ENCODE measurements around the gene SOWAHB. TPM values are rescaled to one million over a fixed set of nuclear protein-coding genes. Genes with fewer than 3 reads are reported as not detected.

SOWAHB gene
- total and polyA plus RNA-seq, 12 donors, result 0.11 to 3.7 (median 0.42) TPM; not detected in 1

DNA sequence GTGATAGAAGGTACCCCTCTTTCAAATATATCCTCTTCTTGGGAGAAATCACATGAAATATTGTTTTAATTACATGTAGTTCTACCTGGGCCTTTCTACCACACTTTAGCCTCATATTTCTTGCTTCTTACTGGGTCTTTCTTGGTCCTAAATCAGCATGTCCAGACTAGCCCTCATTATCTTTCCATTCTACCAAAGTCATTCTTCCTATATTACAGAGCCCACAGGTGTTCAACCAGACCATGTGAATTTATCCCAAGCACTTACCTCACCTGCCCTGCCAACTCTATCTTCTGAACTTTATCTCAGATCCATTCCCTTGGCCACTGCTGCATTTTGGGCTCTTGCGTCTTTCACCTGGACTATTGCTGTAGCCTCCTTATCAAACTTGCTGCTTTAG lies 11.8 kb upstream of the SOWAHB start:
- WGBS, 4 donors, result 95 to 100% (median 96%) methylated on average over 1 of the region's 1 CpG
- no peak for TF ChIP-seq CTCF (IDR thresholded peaks at IDR 0.05)
- no peak for TF ChIP-seq POLR2A (IDR thresholded peaks at IDR 0.05)
- Histone ChIP-seq H3K4me1 (replicated peaks in 1 of 2) (no peaks in the 10 kb centered on the region), H3K9me3 (replicated peaks in 1 of 3) (no peaks in the 10 kb centered on the region), H3K4me3 (no peak overlapping the region), H3K27me3 (no peaks in the 10 kb centered on the region), H3K36me3 (replicated peaks in 1 of 2) (no peaks in the 10 kb centered on the region), H3K27ac (no peak overlapping the region)
- intact Hi-C loops (cut with DNase I), result no loop called here
- DNase-seq, result no peak

GRCh38 chr4:76905521-76905920 lies 7.6 kb upstream of the SOWAHB start:
- TF ChIP-seq POLR2A (IDR thresholded peaks at IDR 0.05) (no peak), CTCF (IDR thresholded peaks at IDR 0.05) (no peak)
- Histone ChIP-seq H3K27ac (no peak overlapping the region), H3K27me3 (no peaks in the 10 kb centered on the region), H3K4me3 (no peak overlapping the region), H3K9me3 (replicated peaks in 1 of 3) (no peaks in the 10 kb centered on the region), H3K36me3 (replicated peaks in 1 of 2) (no peaks in the 10 kb centered on the region), H3K4me1 (replicated peaks in 1 of 2) (no peaks in the 10 kb centered on the region)
- intact Hi-C loops (cut with DNase I), result no loop called here
- WGBS, 4 donors, result 66 to 71% (median 68%) methylated on average over 1 of the region's 1 CpG
- no peak for DNase-seq

- H3K4me3 ChIP-seq, result no peak overlapping the region
- no peaks in the 10 kb centered on the region for H3K9me3 ChIP-seq (replicated peaks in 1 of 3)
- intact Hi-C loops (cut with DNase I), result no loop called here
- no peaks in the 10 kb centered on the region for H3K4me1 ChIP-seq (replicated peaks in 1 of 2)
- peaks cover 6% of the 10 kb centered on the region for H3K27me3 ChIP-seq
- no peak for DNase-seq
- WGBS, 4 donors, result 72 to 80% (median 77%) methylated on average over 4 of the region's 4 CpGs
- no peak overlapping the region for H3K27ac ChIP-seq
- TF ChIP-seq CTCF (IDR thresholded peaks at IDR 0.05) (no peak), POLR2A (IDR thresholded peaks at IDR 0.05) (no peak)
- H3K36me3 ChIP-seq (replicated peaks in 1 of 2), result no peaks in the 10 kb centered on the region
Observed at GRCh38 chr4:76904646-76905190, 6.8 kb upstream of the SOWAHB start.

- WGBS, 4 donors, result 48 to 58% (median 54%) methylated on average over 3 of the region's 3 CpGs
- TF ChIP-seq CTCF (IDR thresholded peaks at IDR 0.05) (no peak), POLR2A (IDR thresholded peaks at IDR 0.05) (no peak)
- H3K36me3 ChIP-seq (replicated peaks in 1 of 2), result no peaks in the 10 kb centered on the region
- H3K4me1 ChIP-seq (replicated peaks in 1 of 2), result peaks cover 5 to 8% of the 10 kb centered on the region in 2 donors
- no peaks in the 10 kb centered on the region for H3K9me3 ChIP-seq (replicated peaks in 1 of 3)
- H3K27me3 ChIP-seq, result peaks cover 25% of the 10 kb centered on the region
- intact Hi-C loops (cut with DNase I), result no loop called here
- no peak overlapping the region for H3K4me3 ChIP-seq
- H3K27ac ChIP-seq, result no peak overlapping the region
- DNase-seq, result no peak
Observed at GRCh38 chr4:76902233-76902890, 4.4 kb upstream of the SOWAHB start.
